KMS-11 (cell line): ENCODE results near the gene POLR1F.
"Not testable (repeated sequence)": the region's sequence is repeated elsewhere in the genome, so short reads cannot be mapped to it uniquely, and the experiment has no call there.

Source experiments
- H2AFZ ChIP-seq: fragments of 200-600 bp; sonication (generic); 2 replicates; pipeline ENCODE4 v1.6.1; 2016; ENCODE audit warnings: antibody characterized with exemption, mixed run types, low read depth
- H3K27ac ChIP-seq: fragments of 200-600 bp; sonication (generic); 2 replicates; pipeline ENCODE4 v1.6.1; 2016; ENCODE audit warnings: mild to moderate bottlenecking, mixed run types
- H3K27me3 ChIP-seq: fragments of 200-600 bp; sonication (generic); 2 replicates; pipeline ENCODE4 v1.6.1; 2017; ENCODE audit warnings: mild to moderate bottlenecking, low read depth, mixed run types, moderate library complexity; ENCODE audit not compliant: insufficient read depth
- H3K36me3 ChIP-seq: fragments of 200-600 bp; sonication (generic); 2 replicates; pipeline ENCODE4 v1.6.1; 2017; ENCODE audit warnings: mild to moderate bottlenecking, mixed run types; ENCODE audit not compliant: insufficient read depth
- H3K4me1 ChIP-seq: fragments of 200-600 bp; sonication (generic); 2 replicates; pipeline ENCODE4 v1.6.1; 2016; ENCODE audit warnings: mild to moderate bottlenecking, low read depth, mixed run types; ENCODE audit not compliant: poor library complexity, severe bottlenecking
- H3K4me2 ChIP-seq: fragments of 200-600 bp; sonication (generic); 2 replicates; pipeline ENCODE4 v1.7.0; 2016; ENCODE audit warnings: mild to moderate bottlenecking, mixed run types
- H3K4me3 ChIP-seq: fragments of 200-600 bp; sonication (generic); IDR thresholded peaks from 2 replicates; pipeline ENCODE4 v1.6.1; 2017; ENCODE audit warnings: low read depth, low read length, mixed read lengths; ENCODE audit not compliant: insufficient read depth
- H3K79me2 ChIP-seq: fragments of 200-600 bp; sonication (generic); 2 replicates; pipeline ENCODE4 v1.6.1; 2016; ENCODE audit warnings: low read depth, mixed run types; ENCODE audit not compliant: insufficient read depth
- H3K9ac ChIP-seq: fragments of 200-600 bp; sonication (generic); 2 replicates; pipeline ENCODE4 v1.6.1; 2016; ENCODE audit warnings: mild to moderate bottlenecking, mixed run types
- H4K20me1 ChIP-seq: fragments of 200-600 bp; sonication (generic); 2 replicates; pipeline ENCODE4 v1.6.1; 2016; ENCODE audit warnings: mild to moderate bottlenecking, mixed run types; ENCODE audit not compliant: insufficient read depth
- TF ChIP-seq, protein P1 (sequence below): fragments of 200-600 bp; sonication (generic); conservative IDR thresholded peaks from 2 replicates; pipeline ENCODE4 v1.6.1; 2017; ENCODE audit warnings: low read depth, mild to moderate bottlenecking, antibody characterized with exemption, low read length, moderate library complexity, mixed read lengths

POLR1F gene

DNA sequence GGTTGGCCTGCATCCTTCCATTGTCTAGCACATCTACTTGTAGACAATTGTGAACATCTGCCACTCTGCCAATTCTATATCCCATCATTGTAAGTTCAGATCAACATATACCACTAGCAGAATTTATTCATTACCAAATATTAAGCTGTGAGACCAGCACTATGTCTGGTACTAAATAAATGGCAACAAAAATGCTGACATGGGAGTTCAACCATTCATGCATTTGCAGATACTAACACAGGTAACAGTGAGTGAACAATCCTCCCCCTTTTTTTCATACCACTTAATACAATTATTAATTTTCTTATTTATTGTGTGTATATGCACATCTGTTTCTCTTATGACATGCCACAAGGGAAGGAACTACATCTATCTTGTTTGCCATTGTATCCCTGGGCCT, 11.9 kb downstream of the POLR1F start:
- Histone ChIP-seq H3K4me2 (no peak overlapping the region), H3K79me2 (no peaks in the 10 kb centered on the region; the same call in 1 of the 2 replicates), H3K36me3 (peaks cover 5% of the 10 kb centered on the region), H3K27me3 (no peaks in the 10 kb centered on the region), H3K9ac (no peak overlapping the region), H3K27ac (no peak overlapping the region), H2AFZ (no peak overlapping the region), H4K20me1 (no peaks in the 10 kb centered on the region), H3K4me1 (no peaks in the 10 kb centered on the region), H3K4me3 (no peak overlapping the region)
- TF ChIP-seq, protein P1, sequence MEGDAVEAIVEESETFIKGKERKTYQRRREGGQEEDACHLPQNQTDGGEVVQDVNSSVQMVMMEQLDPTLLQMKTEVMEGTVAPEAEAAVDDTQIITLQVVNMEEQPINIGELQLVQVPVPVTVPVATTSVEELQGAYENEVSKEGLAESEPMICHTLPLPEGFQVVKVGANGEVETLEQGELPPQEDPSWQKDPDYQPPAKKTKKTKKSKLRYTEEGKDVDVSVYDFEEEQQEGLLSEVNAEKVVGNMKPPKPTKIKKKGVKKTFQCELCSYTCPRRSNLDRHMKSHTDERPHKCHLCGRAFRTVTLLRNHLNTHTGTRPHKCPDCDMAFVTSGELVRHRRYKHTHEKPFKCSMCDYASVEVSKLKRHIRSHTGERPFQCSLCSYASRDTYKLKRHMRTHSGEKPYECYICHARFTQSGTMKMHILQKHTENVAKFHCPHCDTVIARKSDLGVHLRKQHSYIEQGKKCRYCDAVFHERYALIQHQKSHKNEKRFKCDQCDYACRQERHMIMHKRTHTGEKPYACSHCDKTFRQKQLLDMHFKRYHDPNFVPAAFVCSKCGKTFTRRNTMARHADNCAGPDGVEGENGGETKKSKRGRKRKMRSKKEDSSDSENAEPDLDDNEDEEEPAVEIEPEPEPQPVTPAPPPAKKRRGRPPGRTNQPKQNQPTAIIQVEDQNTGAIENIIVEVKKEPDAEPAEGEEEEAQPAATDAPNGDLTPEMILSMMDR = no peak

DNA sequence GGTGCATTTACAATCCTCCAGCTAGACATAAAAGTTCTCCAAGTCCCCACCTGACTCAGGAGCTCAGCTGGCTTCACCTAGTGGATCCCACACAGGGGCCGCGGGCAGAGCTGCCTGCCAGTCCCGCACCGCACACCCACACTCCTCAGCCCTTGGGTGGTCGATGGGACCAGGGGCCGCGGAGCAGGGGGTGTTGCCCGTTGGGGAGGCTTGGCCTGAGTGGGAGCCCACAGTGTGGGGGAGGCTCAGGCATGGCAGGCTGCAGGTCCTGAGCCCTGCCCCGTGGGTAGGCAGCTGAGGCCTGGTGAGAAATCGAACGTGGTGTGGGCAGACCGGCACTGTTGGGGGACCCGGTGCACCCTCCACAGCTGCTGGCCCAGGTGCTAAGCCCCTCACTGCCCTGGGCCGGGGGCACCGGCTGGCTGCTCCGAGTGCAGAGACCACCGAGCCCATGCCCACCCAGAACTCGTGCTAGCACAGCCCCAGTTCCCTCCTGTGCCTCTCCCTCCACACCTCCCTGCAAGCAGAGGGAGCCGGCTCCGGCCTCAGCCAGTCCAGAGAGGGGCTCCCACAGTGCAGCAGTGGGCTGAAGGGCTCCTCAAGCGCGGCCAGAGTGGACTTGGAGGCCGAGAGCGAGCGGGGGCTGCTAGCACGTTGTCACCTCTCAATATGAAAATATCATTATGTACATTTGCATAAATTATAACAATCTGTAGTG, 16.6 kb downstream of the POLR1F start:
- H3K4me1 ChIP-seq = no peaks in the 10 kb centered on the region
- no peaks in the 10 kb centered on the region for H3K27me3 ChIP-seq
- H3K4me3 ChIP-seq = no peak overlapping the region
- no peaks in the 10 kb centered on the region; the same call in 1 of the 2 replicates for H3K36me3 ChIP-seq
- no peaks in the 10 kb centered on the region for H3K79me2 ChIP-seq
- no peak overlapping the region for H3K4me2 ChIP-seq
- H3K9ac ChIP-seq = no peak overlapping the region
- no peak overlapping the region for H2AFZ ChIP-seq
- TF ChIP-seq, protein P1 = no peak
- no peaks in the 10 kb centered on the region for H4K20me1 ChIP-seq
- no peak overlapping the region for H3K27ac ChIP-seq

DNA sequence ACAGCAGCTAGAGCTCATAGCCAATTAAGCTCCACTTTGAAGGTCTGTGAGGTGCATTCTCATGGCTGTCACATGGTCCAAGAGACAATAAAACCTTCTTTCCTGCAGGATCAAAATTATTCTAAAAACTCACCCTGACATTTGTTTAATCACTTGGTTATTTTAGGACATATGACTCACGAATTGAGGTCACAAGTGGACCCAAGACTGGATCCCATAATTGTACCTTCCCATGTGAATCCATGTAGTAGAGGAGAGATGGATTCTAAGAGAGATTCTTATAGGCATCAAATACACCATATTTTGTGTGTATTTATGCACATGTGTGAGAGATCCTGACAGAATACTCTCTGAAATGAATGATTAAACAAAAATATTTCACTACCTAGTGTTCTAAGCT, 18.1 kb downstream of the POLR1F start:
- H3K4me2 ChIP-seq = no peak overlapping the region
- TF ChIP-seq, protein P1 = no peak
- H3K9ac ChIP-seq = no peak overlapping the region
- no peaks in the 10 kb centered on the region for H3K79me2 ChIP-seq
- no peaks in the 10 kb centered on the region for H4K20me1 ChIP-seq
- no peaks in the 10 kb centered on the region; the same call in 1 of the 2 replicates for H3K36me3 ChIP-seq
- H3K27me3 ChIP-seq = no peaks in the 10 kb centered on the region
- no peak overlapping the region for H3K4me3 ChIP-seq
- H3K27ac ChIP-seq = no peak overlapping the region
- H3K4me1 ChIP-seq = no peaks in the 10 kb centered on the region
- no peak overlapping the region for H2AFZ ChIP-seq

DNA sequence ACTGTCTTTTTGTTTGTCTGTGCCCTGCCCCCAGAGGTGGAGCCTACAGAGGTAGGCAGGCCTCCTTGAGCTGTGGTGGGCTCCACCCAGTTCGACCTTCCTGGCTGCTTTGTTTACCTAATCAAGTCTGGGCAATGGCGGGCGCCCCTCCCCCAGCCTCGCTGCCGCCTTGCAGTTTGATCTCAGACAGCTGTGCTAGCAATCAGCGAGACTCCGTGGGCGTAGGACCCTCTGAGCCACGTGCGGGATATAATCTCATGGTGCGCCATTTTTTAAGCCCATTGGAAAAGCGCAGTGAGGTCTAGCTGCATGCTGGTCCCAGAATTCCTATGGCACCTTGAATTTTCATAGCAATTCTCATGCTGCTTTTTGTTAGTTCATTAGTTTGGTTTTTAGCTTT, 19.7 kb downstream of the POLR1F start:
- H3K79me2 ChIP-seq, H2AFZ ChIP-seq, H3K36me3 ChIP-seq, H4K20me1 ChIP-seq, H3K4me1 ChIP-seq, H3K9ac ChIP-seq, H3K27me3 ChIP-seq, H3K27ac ChIP-seq, H3K4me3 ChIP-seq, H3K4me2 ChIP-seq: not testable (repeated sequence)

DNA sequence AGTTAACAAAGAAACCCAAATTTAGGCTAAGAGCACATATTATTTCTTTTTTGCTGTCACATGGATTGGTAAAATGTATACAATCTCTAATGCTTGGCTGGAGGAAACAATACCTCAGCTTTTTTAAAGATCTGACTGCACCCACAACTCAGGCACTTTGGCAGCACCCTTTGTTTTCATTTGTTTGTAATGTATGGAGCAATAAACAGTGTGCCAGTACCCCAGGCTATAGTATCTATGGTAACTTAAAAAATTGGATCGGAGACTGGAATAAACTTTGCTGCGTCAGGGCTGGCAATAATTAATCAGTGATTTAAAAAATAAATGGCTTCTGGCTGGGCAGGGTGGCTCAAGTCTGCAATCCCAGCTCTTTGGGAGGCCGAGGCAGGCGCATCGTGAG, 27.2 kb downstream of the POLR1F start:
- Histone ChIP-seq H3K79me2 (no peaks in the 10 kb centered on the region), H3K27ac (no peak overlapping the region), H3K9ac (no peak overlapping the region), H3K4me2 (no peak overlapping the region), H2AFZ (no peak overlapping the region), H3K4me3 (no peak overlapping the region), H3K36me3 (no peaks in the 10 kb centered on the region), H3K4me1 (peaks cover 22% of the 10 kb centered on the region), H4K20me1 (no peaks in the 10 kb centered on the region), H3K27me3 (no peaks in the 10 kb centered on the region)
- TF ChIP-seq, protein P1 = no peak
